Stimulated activated CD8-positive, alpha-beta memory T cell treated with anti-CD3 and anti-CD28 coated beads, Interleukin-12 subunit alpha, Interleukin-12 subunit beta, amount 100 ng/mL, for 1 hour (primary cell): ENCODE data around the gene LGALS9B.
"Not testable (repeated sequence)": the region's sequence is repeated elsewhere in the genome, so short reads cannot be mapped to it uniquely, and the experiment has no call there.

ENCODE experiments used
- DNase-seq: peaks from one replicate; pipeline ENCODE4 v3.0.0-alpha.2; 2020; ENCODE audit warnings: low read depth

Gene LGALS9B

DNA sequence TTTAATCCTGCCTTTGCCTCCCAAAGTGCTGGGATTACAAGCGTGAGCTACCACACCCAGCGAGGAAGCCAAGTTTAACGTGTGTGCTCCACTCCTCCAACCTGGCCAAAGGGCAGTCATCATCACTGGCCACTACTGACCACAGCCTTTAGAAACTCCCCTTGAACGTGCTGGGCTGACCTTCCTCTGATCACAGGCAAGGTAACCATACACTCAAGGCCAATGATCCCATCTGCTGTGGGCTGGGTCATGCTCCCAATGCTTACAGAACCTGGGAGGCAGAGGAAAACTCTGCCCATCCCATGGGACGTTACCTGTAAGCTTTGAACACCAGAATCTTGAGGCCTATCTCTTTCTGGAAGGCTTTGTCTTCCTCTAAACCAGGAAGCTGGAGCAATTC lies 51.9 kb downstream of the LGALS9B start:
- DNase-seq, result not testable (repeated sequence)

- not testable (repeated sequence) for DNase-seq
These were observed 65.9 kb downstream of the LGALS9B start for GRCh38 chr17:20401306-20402022.

GRCh38 chr17:20400559-20401305 lies 66.6 kb downstream of the LGALS9B start:
- not testable (repeated sequence) for DNase-seq
